H1 (cell line): ENCODE data around the gene NDUFA3. TPM values are rescaled to one million over a fixed set of nuclear protein-coding genes. Genes with fewer than 3 reads are reported as not detected.

Experiments
- CTBP2 ChIP-seq: IDR thresholded peaks from 2 replicates; pipeline ENCODE4 v1.7.0; 2011; ENCODE audit warnings: borderline replicate concordance, mild to moderate bottlenecking, moderate library complexity, mixed read lengths, low read length; ENCODE audit not compliant: insufficient read depth, insufficient read length
- MAFK ChIP-seq: IDR thresholded peaks from 2 replicates; pipeline ENCODE4 v1.6.1; 2012; ENCODE audit warnings: low read depth, mild to moderate bottlenecking, improper control_type of control experiment, low read length
- TAF7 ChIP-seq: optimal IDR thresholded peaks from 2 replicates; pipeline ENCODE3; 2011; ENCODE audit warnings: low read depth, mild to moderate bottlenecking, inconsistent platforms, low read length, moderate library complexity, borderline replicate concordance
- polyA plus RNA-seq, 7 experiments: library from polyadenylated mRNA; depleted of rRNA in 3 of 7; stranded (reverse) in 5 of 7; unstranded in 2 of 7; fragments of >200 nt in 5 of 7; fragments of 200-250 nt in 2 of 7; gene quantifications; 1 replicate in 5 of 7; 2 replicates in 1 of 7; 4 replicates in 1 of 7; pipeline versions ENCODE4 v1.2.1 to v1.2.3, GENCODE V29; 2011 to 2013; ENCODE audit warnings: missing spikeins in 2 of 7, mixed read lengths in 2 of 7
- total RNA-seq: library from RNA; stranded (reverse); fragmentation: NEBNext Ultra II Directional; extraction: Animal tissue kit (Norgen Biotek cat#: 25700); gene quantifications from 2 replicates; pipeline ENCODE4 v1.2.1, GENCODE V29; 2021
- TF ChIP-seq, protein P1 (sequence below): fragments of 300-600 bp; sonication (generic); IDR thresholded peaks from 2 replicates; pipeline ENCODE4 v1.7.1; 2012; ENCODE audit warnings: low read length, moderate library complexity, mild to moderate bottlenecking, inconsistent platforms; ENCODE audit not compliant: insufficient replicate concordance

NDUFA3 gene
- total and polyA plus RNA-seq, 2 of the 8 experiments (the other 6 are each of a cell fraction or from before 2014, with no cell fraction given) = 175 to 208 TPM

DNA sequence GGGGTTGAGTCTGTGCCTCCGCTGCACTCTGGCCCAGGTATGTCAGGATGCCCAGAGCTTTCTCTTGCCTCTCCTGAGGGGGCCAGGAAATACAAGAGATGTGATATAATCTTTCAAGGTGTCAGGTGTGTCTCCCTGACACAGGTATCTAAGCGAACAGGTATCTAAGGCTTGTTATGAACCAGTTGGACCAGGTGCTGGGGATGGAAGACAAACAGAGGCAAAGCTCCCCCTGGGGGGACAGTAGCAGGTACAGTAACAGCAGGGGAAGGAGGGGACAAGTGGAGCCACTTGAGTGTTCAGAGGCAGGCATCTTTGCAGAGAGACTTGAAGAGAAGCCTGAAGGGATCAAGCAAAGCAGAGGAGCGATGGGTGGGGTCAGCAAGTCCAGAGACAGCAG, 54.3 kb downstream of the NDUFA3 start (continued):
- TF ChIP-seq, protein P1, sequence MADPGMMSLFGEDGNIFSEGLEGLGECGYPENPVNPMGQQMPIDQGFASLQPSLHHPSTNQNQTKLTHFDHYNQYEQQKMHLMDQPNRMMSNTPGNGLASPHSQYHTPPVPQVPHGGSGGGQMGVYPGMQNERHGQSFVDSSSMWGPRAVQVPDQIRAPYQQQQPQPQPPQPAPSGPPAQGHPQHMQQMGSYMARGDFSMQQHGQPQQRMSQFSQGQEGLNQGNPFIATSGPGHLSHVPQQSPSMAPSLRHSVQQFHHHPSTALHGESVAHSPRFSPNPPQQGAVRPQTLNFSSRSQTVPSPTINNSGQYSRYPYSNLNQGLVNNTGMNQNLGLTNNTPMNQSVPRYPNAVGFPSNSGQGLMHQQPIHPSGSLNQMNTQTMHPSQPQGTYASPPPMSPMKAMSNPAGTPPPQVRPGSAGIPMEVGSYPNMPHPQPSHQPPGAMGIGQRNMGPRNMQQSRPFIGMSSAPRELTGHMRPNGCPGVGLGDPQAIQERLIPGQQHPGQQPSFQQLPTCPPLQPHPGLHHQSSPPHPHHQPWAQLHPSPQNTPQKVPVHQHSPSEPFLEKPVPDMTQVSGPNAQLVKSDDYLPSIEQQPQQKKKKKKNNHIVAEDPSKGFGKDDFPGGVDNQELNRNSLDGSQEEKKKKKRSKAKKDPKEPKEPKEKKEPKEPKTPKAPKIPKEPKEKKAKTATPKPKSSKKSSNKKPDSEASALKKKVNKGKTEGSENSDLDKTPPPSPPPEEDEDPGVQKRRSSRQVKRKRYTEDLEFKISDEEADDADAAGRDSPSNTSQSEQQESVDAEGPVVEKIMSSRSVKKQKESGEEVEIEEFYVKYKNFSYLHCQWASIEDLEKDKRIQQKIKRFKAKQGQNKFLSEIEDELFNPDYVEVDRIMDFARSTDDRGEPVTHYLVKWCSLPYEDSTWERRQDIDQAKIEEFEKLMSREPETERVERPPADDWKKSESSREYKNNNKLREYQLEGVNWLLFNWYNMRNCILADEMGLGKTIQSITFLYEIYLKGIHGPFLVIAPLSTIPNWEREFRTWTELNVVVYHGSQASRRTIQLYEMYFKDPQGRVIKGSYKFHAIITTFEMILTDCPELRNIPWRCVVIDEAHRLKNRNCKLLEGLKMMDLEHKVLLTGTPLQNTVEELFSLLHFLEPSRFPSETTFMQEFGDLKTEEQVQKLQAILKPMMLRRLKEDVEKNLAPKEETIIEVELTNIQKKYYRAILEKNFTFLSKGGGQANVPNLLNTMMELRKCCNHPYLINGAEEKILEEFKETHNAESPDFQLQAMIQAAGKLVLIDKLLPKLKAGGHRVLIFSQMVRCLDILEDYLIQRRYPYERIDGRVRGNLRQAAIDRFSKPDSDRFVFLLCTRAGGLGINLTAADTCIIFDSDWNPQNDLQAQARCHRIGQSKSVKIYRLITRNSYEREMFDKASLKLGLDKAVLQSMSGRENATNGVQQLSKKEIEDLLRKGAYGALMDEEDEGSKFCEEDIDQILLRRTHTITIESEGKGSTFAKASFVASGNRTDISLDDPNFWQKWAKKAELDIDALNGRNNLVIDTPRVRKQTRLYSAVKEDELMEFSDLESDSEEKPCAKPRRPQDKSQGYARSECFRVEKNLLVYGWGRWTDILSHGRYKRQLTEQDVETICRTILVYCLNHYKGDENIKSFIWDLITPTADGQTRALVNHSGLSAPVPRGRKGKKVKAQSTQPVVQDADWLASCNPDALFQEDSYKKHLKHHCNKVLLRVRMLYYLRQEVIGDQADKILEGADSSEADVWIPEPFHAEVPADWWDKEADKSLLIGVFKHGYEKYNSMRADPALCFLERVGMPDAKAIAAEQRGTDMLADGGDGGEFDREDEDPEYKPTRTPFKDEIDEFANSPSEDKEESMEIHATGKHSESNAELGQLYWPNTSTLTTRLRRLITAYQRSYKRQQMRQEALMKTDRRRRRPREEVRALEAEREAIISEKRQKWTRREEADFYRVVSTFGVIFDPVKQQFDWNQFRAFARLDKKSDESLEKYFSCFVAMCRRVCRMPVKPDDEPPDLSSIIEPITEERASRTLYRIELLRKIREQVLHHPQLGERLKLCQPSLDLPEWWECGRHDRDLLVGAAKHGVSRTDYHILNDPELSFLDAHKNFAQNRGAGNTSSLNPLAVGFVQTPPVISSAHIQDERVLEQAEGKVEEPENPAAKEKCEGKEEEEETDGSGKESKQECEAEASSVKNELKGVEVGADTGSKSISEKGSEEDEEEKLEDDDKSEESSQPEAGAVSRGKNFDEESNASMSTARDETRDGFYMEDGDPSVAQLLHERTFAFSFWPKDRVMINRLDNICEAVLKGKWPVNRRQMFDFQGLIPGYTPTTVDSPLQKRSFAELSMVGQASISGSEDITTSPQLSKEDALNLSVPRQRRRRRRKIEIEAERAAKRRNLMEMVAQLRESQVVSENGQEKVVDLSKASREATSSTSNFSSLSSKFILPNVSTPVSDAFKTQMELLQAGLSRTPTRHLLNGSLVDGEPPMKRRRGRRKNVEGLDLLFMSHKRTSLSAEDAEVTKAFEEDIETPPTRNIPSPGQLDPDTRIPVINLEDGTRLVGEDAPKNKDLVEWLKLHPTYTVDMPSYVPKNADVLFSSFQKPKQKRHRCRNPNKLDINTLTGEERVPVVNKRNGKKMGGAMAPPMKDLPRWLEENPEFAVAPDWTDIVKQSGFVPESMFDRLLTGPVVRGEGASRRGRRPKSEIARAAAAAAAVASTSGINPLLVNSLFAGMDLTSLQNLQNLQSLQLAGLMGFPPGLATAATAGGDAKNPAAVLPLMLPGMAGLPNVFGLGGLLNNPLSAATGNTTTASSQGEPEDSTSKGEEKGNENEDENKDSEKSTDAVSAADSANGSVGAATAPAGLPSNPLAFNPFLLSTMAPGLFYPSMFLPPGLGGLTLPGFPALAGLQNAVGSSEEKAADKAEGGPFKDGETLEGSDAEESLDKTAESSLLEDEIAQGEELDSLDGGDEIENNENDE = no peak
- TF ChIP-seq MAFK (no peak), TAF7 (no peak), CTBP2 (no peak)
